ENCODE results near the gene ZDBF2. TPM values are rescaled to one million over a fixed set of nuclear protein-coding genes. Genes with fewer than 3 reads are reported as not detected.

The ZDBF2 gene
- total and polyA plus RNA-seq, 2 donors (not counting 1 experiment from before 2014, with no cell fraction given): 6.3 to 11.6 TPM

- Histone ChIP-seq H3K27ac (ENCODE audit: insufficient read depth, low read length) (no peak overlapping the region), H3K4me3 (replicated peaks in 1 of 4; ENCODE audit: control extremely low read depth in 1 of 4, insufficient read depth in 1 of 4, low read depth in 3 of 4, low read length in 4 of 4) (no peak overlapping the region), H3K4me2 (ENCODE audit: extremely low read depth, insufficient read depth, low read length) (peak overlapping the region; percentile 33), H3K4me1 (ENCODE audit: control insufficient read depth, extremely low read depth, insufficient read depth, low read length) (no peaks in the 10 kb centered on the region), H3K79me2 (ENCODE audit: control insufficient read depth, insufficient read depth, low read length) (no peaks in the 10 kb centered on the region), H3K9ac (ENCODE audit: insufficient read depth, low read length) (no peak overlapping the region), H3K9me3 (ENCODE audit: control insufficient read depth, insufficient read depth, low read depth, low read length) (no peaks in the 10 kb centered on the region), H2AFZ (ENCODE audit: low read length) (no peak overlapping the region), H3K36me3 (ENCODE audit: control insufficient read depth, insufficient read depth, low read length) (no peaks in the 10 kb centered on the region), H3K27me3 (ENCODE audit: control insufficient read depth, insufficient read depth, low read length) (peaks cover 40% of the 10 kb centered on the region), H4K20me1 (ENCODE audit: control insufficient read depth, extremely low read depth, insufficient read depth, low read length) (no peaks in the 10 kb centered on the region)
- TF ChIP-seq CTCF (conservative IDR thresholded peaks at IDR 0.05 in 1 of 2, IDR thresholded peaks at IDR 0.05 in 1 of 2; ENCODE audit: low read depth in 1 of 2, low read length in 2 of 2) (no peak), EZH2 (IDR thresholded peaks at IDR 0.05; ENCODE audit: low read length, missing control alignments) (no peak)
- no peak for DNase-seq (ENCODE audit: low read depth in 2 of 2)
Observed at GRCh38 chr2:206259376-206260187, 14.9 kb upstream of the ZDBF2 start.

GRCh38 chr2:206260188-206261012, 14.1 kb upstream of the ZDBF2 start:
- no peaks in the 10 kb centered on the region for H3K4me1 ChIP-seq (ENCODE audit: control insufficient read depth, extremely low read depth, insufficient read depth, low read length)
- peak; percentile 54 to 55 for TF ChIP-seq CTCF (conservative IDR thresholded peaks at IDR 0.05 in 1 of 2, IDR thresholded peaks at IDR 0.05 in 1 of 2; ENCODE audit: low read depth in 1 of 2, low read length in 2 of 2)
- TF ChIP-seq EZH2 (IDR thresholded peaks at IDR 0.05; ENCODE audit: low read length, missing control alignments): peak; percentile 44
- H3K79me2 ChIP-seq (ENCODE audit: control insufficient read depth, insufficient read depth, low read length): no peaks in the 10 kb centered on the region
- H3K27me3 ChIP-seq (ENCODE audit: control insufficient read depth, insufficient read depth, low read length): peaks cover 43% of the 10 kb centered on the region
- peak; percentile 17 to 44 for DNase-seq (ENCODE audit: low read depth in 2 of 2)
- no peaks in the 10 kb centered on the region for H3K9me3 ChIP-seq (ENCODE audit: control insufficient read depth, insufficient read depth, low read depth, low read length)
- H2AFZ ChIP-seq (ENCODE audit: low read length): no peak overlapping the region
- H3K36me3 ChIP-seq (ENCODE audit: control insufficient read depth, insufficient read depth, low read length): no peaks in the 10 kb centered on the region
- H3K9ac ChIP-seq (ENCODE audit: insufficient read depth, low read length): no peak overlapping the region
- H4K20me1 ChIP-seq (ENCODE audit: control insufficient read depth, extremely low read depth, insufficient read depth, low read length): no peaks in the 10 kb centered on the region
- no peak overlapping the region for H3K4me3 ChIP-seq (replicated peaks in 1 of 4; ENCODE audit: control extremely low read depth in 1 of 4, insufficient read depth in 1 of 4, low read depth in 3 of 4, low read length in 4 of 4)
- H3K4me2 ChIP-seq (ENCODE audit: extremely low read depth, insufficient read depth, low read length): no peak overlapping the region
- no peak overlapping the region for H3K27ac ChIP-seq (ENCODE audit: insufficient read depth, low read length)

GRCh38 chr2:206263959-206264603, 10.4 kb upstream of the ZDBF2 start:
- no peaks in the 10 kb centered on the region for H3K9me3 ChIP-seq (ENCODE audit: control insufficient read depth, insufficient read depth, low read depth, low read length)
- no peak overlapping the region for H3K9ac ChIP-seq (ENCODE audit: insufficient read depth, low read length)
- peak overlapping the region; percentile 9 for H3K4me2 ChIP-seq (ENCODE audit: extremely low read depth, insufficient read depth, low read length)
- no peaks in the 10 kb centered on the region for H4K20me1 ChIP-seq (ENCODE audit: control insufficient read depth, extremely low read depth, insufficient read depth, low read length)
- no peak overlapping the region for H3K27ac ChIP-seq (ENCODE audit: insufficient read depth, low read length)
- no peaks in the 10 kb centered on the region for H3K4me1 ChIP-seq (ENCODE audit: control insufficient read depth, extremely low read depth, insufficient read depth, low read length)
- no peak overlapping the region for H2AFZ ChIP-seq (ENCODE audit: low read length)
- H3K36me3 ChIP-seq (ENCODE audit: control insufficient read depth, insufficient read depth, low read length): no peaks in the 10 kb centered on the region
- DNase-seq (ENCODE audit: low read depth in 2 of 2): no peak
- TF ChIP-seq CTCF (conservative IDR thresholded peaks at IDR 0.05 in 1 of 2, IDR thresholded peaks at IDR 0.05 in 1 of 2; ENCODE audit: low read depth in 1 of 2, low read length in 2 of 2): no peak
- TF ChIP-seq EZH2 (IDR thresholded peaks at IDR 0.05; ENCODE audit: low read length, missing control alignments): peak; percentile 79
- no peak overlapping the region for H3K4me3 ChIP-seq (replicated peaks in 1 of 4; ENCODE audit: control extremely low read depth in 1 of 4, insufficient read depth in 1 of 4, low read depth in 3 of 4, low read length in 4 of 4)
- H3K27me3 ChIP-seq (ENCODE audit: control insufficient read depth, insufficient read depth, low read length): peaks cover 39% of the 10 kb centered on the region
- no peaks in the 10 kb centered on the region for H3K79me2 ChIP-seq (ENCODE audit: control insufficient read depth, insufficient read depth, low read length)

Data from fibroblast of lung (primary cell).